ENCODE measurements around the gene WDR83. TPM values are rescaled to one million over a fixed set of nuclear protein-coding genes. Genes with fewer than 3 reads are reported as not detected.

WDR83 gene
- total RNA-seq, 2 experiments from 2014 or later = 6.5 to 6.6 TPM

Other genes with a start within 250 kb of the WDR83 start
- 1 to 10 TPM; 1.8 to 2.0 TPM for gene ZNF443, start 225.8 kb upstream of the WDR83 start, total RNA-seq
- 1 to 10 TPM; 3.5 to 3.7 TPM for gene ZNF709, start 182.0 kb upstream of the WDR83 start, total RNA-seq
- 10 to 100 TPM; 17.3 to 18.0 TPM for gene ZNF564, start 115.3 kb upstream of the WDR83 start, total RNA-seq
- 1 to 10 TPM; 6.2 to 7.1 TPM for gene ZNF490, start 56.0 kb upstream of the WDR83 start, total RNA-seq
- gene ZNF791, start 55.9 kb upstream of the WDR83 start, total RNA-seq = 100 to 1,000 TPM; 102 to 103 TPM
- gene MAN2B1, start 65 bp upstream of the WDR83 start, total RNA-seq = 100 to 1,000 TPM in 1 of 2 experiments, 10 to 100 TPM in 1; 95.9 to 109 TPM
- gene DHPS, start 15.1 kb downstream of the WDR83 start, total RNA-seq = 100 to 1,000 TPM; 112 to 113 TPM
- gene GNG14, start 21.2 kb downstream of the WDR83 start, total RNA-seq = not detected
- 1 to 10 TPM; 2.2 to 2.4 TPM for gene FBXW9, start 29.8 kb downstream of the WDR83 start, total RNA-seq
- 10 to 100 TPM; 47.3 to 47.4 TPM for gene TNPO2, start 57.1 kb downstream of the WDR83 start, total RNA-seq
- gene TRIR, start 67.9 kb downstream of the WDR83 start, total RNA-seq = 100 to 1,000 TPM; 194 to 201 TPM
- 10 to 100 TPM; 13.9 to 14.5 TPM for gene GET3, start 70.7 kb downstream of the WDR83 start, total RNA-seq
- not detected for gene BEST2, start 85.0 kb downstream of the WDR83 start, total RNA-seq
- 10 to 100 TPM; 14.8 to 17.0 TPM for gene HOOK2, start 108.7 kb downstream of the WDR83 start, total RNA-seq
- gene JUNB, start 124.7 kb downstream of the WDR83 start, total RNA-seq = 1,000 to 10,000 TPM; 2,467 to 2,518 TPM
- 10 to 100 TPM; 59.7 to 65.9 TPM for gene PRDX2, start 135.0 kb downstream of the WDR83 start, total RNA-seq
- 1 to 10 TPM in 1 of 2 experiments, not detected in 1; 1.3 TPM for gene THSD8, start 135.3 kb downstream of the WDR83 start, total RNA-seq
- gene RNASEH2A, start 139.8 kb downstream of the WDR83 start, total RNA-seq = 1 to 10 TPM; 1.5 to 2.7 TPM
- gene RTBDN, start 167.8 kb downstream of the WDR83 start, total RNA-seq = not detected
- under 1 TPM; 0.22 to 0.60 TPM for gene MAST1, start 171.7 kb downstream of the WDR83 start, total RNA-seq
- gene DNASE2, start 214.6 kb downstream of the WDR83 start, total RNA-seq = 10 to 100 TPM; 10.4 to 11.1 TPM
- not detected for gene KLF1, start 220.4 kb downstream of the WDR83 start, total RNA-seq
- 10 to 100 TPM; 39.2 to 42.1 TPM for gene GCDH, start 224.4 kb downstream of the WDR83 start, total RNA-seq

Measured in CD4-positive, alpha-beta T cell (primary cell).